ENCODE results near the gene DHRS11. TPM values are rescaled to one million over a fixed set of nuclear protein-coding genes. Genes with fewer than 3 reads are reported as not detected.

Gene DHRS11
- polyA plus RNA-seq, 3 donors = 1.2 to 4.3 (median 2.7) TPM

- TF ChIP-seq CTCF (IDR thresholded peaks at IDR 0.05) = no peak
- H3K27ac Mint-ChIP-seq = peak overlapping the region in 1 of 7 donors; percentile 10
Observed at GRCh38 chr17:36632916-36633771, 41.5 kb downstream of the DHRS11 start.

DNA sequence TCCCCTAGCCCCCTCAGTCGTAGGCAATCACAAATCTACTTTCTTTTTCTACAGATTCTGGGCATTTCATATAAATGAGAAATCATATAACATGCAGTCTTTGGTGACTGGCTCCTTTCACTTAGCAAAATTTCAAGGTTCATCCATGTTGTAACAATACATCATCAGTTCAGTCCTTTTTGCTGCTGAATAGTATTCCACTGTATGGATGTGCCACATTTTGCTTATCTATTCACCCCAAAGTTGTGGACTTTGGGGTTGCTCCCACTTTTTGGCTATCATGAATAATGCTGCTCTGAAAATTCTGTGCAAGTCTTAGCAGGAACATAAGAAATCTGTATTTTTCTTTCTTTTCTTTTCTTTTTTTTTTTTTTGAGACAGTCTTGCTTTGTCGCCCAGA is 48.7 kb downstream of the DHRS11 start:
- H3K9me3 ChIP-seq (replicated peaks in 1 of 2; ENCODE audit: control insufficient read depth in 1 of 2, insufficient read depth in 1 of 2, low read length in 2 of 2) = peaks cover 0 to 16% of the 10 kb centered on the region in 2 donors
- H3K4me2 ChIP-seq (replicated peaks; ENCODE audit: extremely low read depth, low read length, poor library complexity, severe bottlenecking) = no peak overlapping the region
- no peak overlapping the region for H3K9ac ChIP-seq (ENCODE audit: insufficient read depth, low read length, poor library complexity, severe bottlenecking)
- peaks cover 61 to 74% (median 68%) of the 10 kb centered on the region in 3 donors for H3K27me3 Mint-ChIP-seq (ENCODE audit: low read depth in 3 of 3)
- no peak for DNase-seq
- H2AFZ ChIP-seq (ENCODE audit: insufficient read depth, low read depth, low read length, poor library complexity, severe bottlenecking) = no peak overlapping the region
- peaks cover 0 to 8% (median 2%) of the 10 kb centered on the region in 7 donors for H3K9me3 Mint-ChIP-seq
- intact Hi-C loops (cut with micrococcal nuclease) = no loop called here
- no peak overlapping the region for H3K4me3 ChIP-seq (replicated peaks in 1 of 3; ENCODE audit: low read depth in 2 of 3, low read length in 3 of 3)
- H3K4me1 Mint-ChIP-seq = peaks cover 4% of the 10 kb centered on the region
- H3K36me3 ChIP-seq (replicated peaks in 1 of 2; ENCODE audit: control insufficient read depth in 1 of 2, insufficient read depth in 2 of 2, low read length in 2 of 2) = no peaks in the 10 kb centered on the region
- no peak for TF ChIP-seq CTCF (IDR thresholded peaks at IDR 0.05)
- peak overlapping the region in 1 of 2 donors; percentile 74 for H3K4me3 Mint-ChIP-seq
- no peak overlapping the region for H3K27ac Mint-ChIP-seq
- no peak overlapping the region for H3K27ac ChIP-seq (ENCODE audit: low read depth in 1 of 2, low read length in 2 of 2)
- no peaks in the 10 kb centered on the region for H3K4me1 ChIP-seq (ENCODE audit: control insufficient read depth in 1 of 2, insufficient read depth in 2 of 2, low read length in 2 of 2)
- H3K27me3 ChIP-seq (ENCODE audit: control insufficient read depth in 2 of 2, insufficient read depth in 2 of 2, low read length in 2 of 2) = peaks cover 46 to 66% of the 10 kb centered on the region in 2 donors
- H4K20me1 ChIP-seq (ENCODE audit: insufficient read depth, low read length) = no peaks in the 10 kb centered on the region
- H3K36me3 Mint-ChIP-seq = peaks cover 0 to 2% of the 10 kb centered on the region in 2 donors
- WGBS (ENCODE audit: insufficient coverage) = no CpG with 5 or more reads among the region's 2 CpGs
- H3K79me2 ChIP-seq (ENCODE audit: insufficient read depth, low read length) = no peaks in the 10 kb centered on the region

More at GRCh38 chr17:36632916-36633771, 41.5 kb downstream of the DHRS11 start:
- H3K27ac ChIP-seq (ENCODE audit: low read depth in 1 of 2, low read length in 2 of 2) = no peak overlapping the region
- no peak overlapping the region for H3K4me2 ChIP-seq (replicated peaks; ENCODE audit: extremely low read depth, low read length, poor library complexity, severe bottlenecking)
- H4K20me1 ChIP-seq (ENCODE audit: insufficient read depth, low read length) = no peaks in the 10 kb centered on the region
- no peak overlapping the region for H3K9ac ChIP-seq (ENCODE audit: insufficient read depth, low read length, poor library complexity, severe bottlenecking)
- no peak overlapping the region for H3K4me3 ChIP-seq (replicated peaks in 1 of 3; ENCODE audit: low read depth in 2 of 3, low read length in 3 of 3)
- H3K36me3 ChIP-seq (replicated peaks in 1 of 2; ENCODE audit: control insufficient read depth in 1 of 2, insufficient read depth in 2 of 2, low read length in 2 of 2) = no peaks in the 10 kb centered on the region
- H3K4me1 ChIP-seq (ENCODE audit: control insufficient read depth in 1 of 2, insufficient read depth in 2 of 2, low read length in 2 of 2) = no peaks in the 10 kb centered on the region
- no peaks in the 10 kb centered on the region for H3K79me2 ChIP-seq (ENCODE audit: insufficient read depth, low read length)
- H3K9me3 ChIP-seq (replicated peaks in 1 of 2; ENCODE audit: control insufficient read depth in 1 of 2, insufficient read depth in 1 of 2, low read length in 2 of 2) = no peaks in the 10 kb centered on the region
- H3K4me3 Mint-ChIP-seq = peak overlapping the region in 1 of 2 donors; percentile 32
- no peak for DNase-seq
- no peaks in the 10 kb centered on the region for H3K36me3 Mint-ChIP-seq
- no peak overlapping the region for H2AFZ ChIP-seq (ENCODE audit: insufficient read depth, low read depth, low read length, poor library complexity, severe bottlenecking)
- peaks cover 0 to 2% (median 0%) of the 10 kb centered on the region in 7 donors for H3K9me3 Mint-ChIP-seq
- H3K4me1 Mint-ChIP-seq = no peaks in the 10 kb centered on the region
- peaks cover 6 to 16% (median 7%) of the 10 kb centered on the region in 3 donors for H3K27me3 Mint-ChIP-seq (ENCODE audit: low read depth in 3 of 3)
- intact Hi-C loops (cut with micrococcal nuclease) = loop anchor here in 1 of 2 donors (5.0 kb wide), 1 partner anchor 599 kb away; no protein-coding TSS in a partner anchor
- 57% methylated on average over 7 of the region's 18 CpGs for WGBS (ENCODE audit: insufficient coverage)
- no peaks in the 10 kb centered on the region for H3K27me3 ChIP-seq (ENCODE audit: control insufficient read depth in 2 of 2, insufficient read depth in 2 of 2, low read length in 2 of 2)
